HCT116 (cell line): ENCODE results near the gene GPR75. TPM values are rescaled to one million over a fixed set of nuclear protein-coding genes. Genes with fewer than 3 reads are reported as not detected.

ENCODE experiments used
- ATAC-seq: fragments of 200-7000 bp; cut with Tn5 transposase; 2 replicates; pipeline ENCODE4 v1.9.1; 2020; ENCODE audit warnings: mild to moderate bottlenecking, moderate library complexity
- BruUV-seq: library from RNA; stranded (reverse); fragments of 400-500 nt; replicated peaks from 2 replicates; lab custom pipeline; 2021; lab: Mats Ljungman, UMichigan
- CTCF ChIA-PET: fragments of 300-600 bp; sonication (Branson Sonifier 250); formaldehyde crosslinking; loops from one replicate; lab custom pipeline; 2021; ENCODE audit warnings: antibody characterized with exemption; lab: Charles Lee
- POLR2A ChIA-PET: fragments of 300-600, 350-600 bp; sonication (Branson Sonifier 250); formaldehyde crosslinking; loops from one replicate; lab custom pipeline; 2021; ENCODE audit warnings: antibody characterized with exemption; lab: Charles Lee
- RAD21 ChIA-PET, 2 experiments: fragments of 300-600 bp; sonication (Branson Sonifier 250); formaldehyde crosslinking; loops; one replicate each; lab custom pipeline; 2023; ENCODE audit warnings: low total read pairs in 2 of 2; ENCODE audit not compliant: uncharacterized antibody in 2 of 2, unreplicated experiment in 2 of 2, low non-redundant PET in 1 of 2; lab: Charles Lee
- DNase-seq: peaks from one replicate; pipeline ENCODE4 v3.0.0-alpha.2; 2010; ENCODE audit warnings: low read depth, low spot score
- H2AFZ ChIP-seq: fragments of 200-600 bp; shearing (Covaris generic), sonication (generic); 2 replicates; pipeline ENCODE4 v1.6.1; 2017; ENCODE audit warnings: low read depth, mixed run types, mixed read lengths, antibody characterized with exemption, low read length; ENCODE audit not compliant: poor library complexity, severe bottlenecking
- H3K27ac ChIP-seq: 2 replicates; pipeline ENCODE4 v1.5.1; 2012; ENCODE audit warnings: low read depth, low read length
- H3K27me3 ChIP-seq: fragments of 200-600 bp; sonication (generic); 2 replicates; pipeline ENCODE4 v1.6.1; 2016; ENCODE audit warnings: mixed run types, low read length, mixed read lengths; ENCODE audit not compliant: insufficient read depth
- H3K36me3 ChIP-seq, 2 experiments: fragments of 200-500 bp in 1 of 2; fragments of 200-600 bp in 1 of 2; sonication (Bioruptor generic) in 1 of 2; sonication (generic) in 1 of 2; 2 replicates each; pipeline versions ENCODE4 v1.5.1 to v1.6.1; 2014 to 2016; ENCODE audit warnings: low read length in 2 of 2, inconsistent platforms in 1 of 2, mixed read lengths in 1 of 2, mixed run types in 1 of 2; ENCODE audit not compliant: insufficient read depth in 2 of 2, control insufficient read depth in 1 of 2
- H3K4me1 ChIP-seq, 2 experiments: fragments of 200-600 bp in 1 of 2; sonication (generic) in 1 of 2; 2 replicates each; pipeline versions ENCODE4 v1.5.1 to v1.6.1; 2012 to 2017; ENCODE audit warnings: low read length in 2 of 2, inconsistent platforms in 1 of 2, mild to moderate bottlenecking in 1 of 2, mixed read lengths in 1 of 2, mixed run types in 1 of 2, moderate library complexity in 1 of 2; ENCODE audit not compliant: insufficient read depth in 2 of 2, control insufficient read depth in 1 of 2
- H3K4me2 ChIP-seq: fragments of 200-600 bp; sonication (generic); 2 replicates; pipeline ENCODE4 v1.6.1; 2017; ENCODE audit warnings: mixed run types, low read length, mixed read lengths
- H3K4me3 ChIP-seq, 2 experiments: fragments of 200-600 bp in 1 of 2; sonication (generic) in 1 of 2; replicated peaks in 1 of 2; 2 replicates each; pipeline ENCODE4 v1.5.1; 2011 to 2016; ENCODE audit warnings: low read length in 2 of 2, control low read depth in 1 of 2, low read depth in 1 of 2, mild to moderate bottlenecking in 1 of 2, mixed read lengths in 1 of 2, mixed run types in 1 of 2
- H3K79me2 ChIP-seq: fragments of 200-600 bp; sonication (generic); 2 replicates; pipeline ENCODE4 v1.6.1; 2017; ENCODE audit warnings: mild to moderate bottlenecking, mixed run types, low read length, moderate library complexity, mixed read lengths; ENCODE audit not compliant: insufficient read depth
- H3K9ac ChIP-seq: fragments of 200-600 bp; sonication (generic); 2 replicates; pipeline ENCODE4 v1.6.1; 2016; ENCODE audit warnings: low read length, mixed read lengths
- H3K9me2 ChIP-seq: fragments of 200-600 bp; sonication (generic), shearing (Covaris generic); 2 replicates; pipeline ENCODE4 v1.6.1; 2017; ENCODE audit warnings: mixed run types, mild to moderate bottlenecking, moderate library complexity; ENCODE audit not compliant: insufficient read depth
- H3K9me3 ChIP-seq, 2 experiments: fragments of 200-500 bp in 1 of 2; fragments of 200-600 bp in 1 of 2; sonication (Bioruptor generic) in 1 of 2; sonication (generic) in 1 of 2; 2 replicates each; pipeline ENCODE4 v1.6.1; 2014 to 2017; ENCODE audit warnings: low read length in 2 of 2, mixed read lengths in 2 of 2, inconsistent platforms in 1 of 2, low read depth in 1 of 2, mild to moderate bottlenecking in 1 of 2, mixed run types in 1 of 2, moderate library complexity in 1 of 2; ENCODE audit not compliant: control insufficient read depth in 1 of 2, insufficient read depth in 1 of 2
- H4K20me1 ChIP-seq: fragments of 200-600 bp; sonication (generic), shearing (Covaris generic); 2 replicates; pipeline ENCODE4 v1.6.1; 2017; ENCODE audit warnings: mixed run types, mild to moderate bottlenecking, moderate library complexity; ENCODE audit not compliant: insufficient read depth
- ATF3 ChIP-seq: IDR thresholded peaks from 2 replicates; pipeline ENCODE4 v1.6.1; 2012
- CBX3 ChIP-seq: IDR thresholded peaks from 2 replicates; pipeline ENCODE4 v1.6.1; 2012; ENCODE audit warnings: low read depth
- CEBPB ChIP-seq: IDR thresholded peaks from 2 replicates; pipeline ENCODE4 v1.6.1; 2012; ENCODE audit warnings: low read depth
- CTCF ChIP-seq, 3 experiments: fragments of 200-600 bp in 1 of 3; sonication (generic) in 1 of 3; IDR thresholded peaks in 2 of 3; conservative IDR thresholded peaks in 1 of 3; 2 replicates each; pipeline ENCODE4 v1.5.1; 2012 to 2017; ENCODE audit warnings: low read depth in 2 of 3, low read length in 2 of 3, antibody characterized with exemption in 1 of 3, borderline replicate concordance in 1 of 3, control low read depth in 1 of 3, mild to moderate bottlenecking in 1 of 3, mixed read lengths in 1 of 3, mixed run types in 1 of 3, moderate library complexity in 1 of 3; ENCODE audit not compliant: insufficient read depth in 1 of 3
- EGR1 ChIP-seq: IDR thresholded peaks from 2 replicates; pipeline ENCODE4 v1.6.1; 2012; ENCODE audit warnings: low read depth
- ELF1 ChIP-seq: IDR thresholded peaks from 2 replicates; pipeline ENCODE4 v1.6.1; 2012; ENCODE audit warnings: low read depth, borderline replicate concordance
- EZH2 ChIP-seq: fragments of 200-600 bp; sonication (generic); IDR thresholded peaks from 2 replicates; pipeline ENCODE4 v1.6.1; 2017; ENCODE audit warnings: antibody characterized with exemption, mixed run types
- FOSL1 ChIP-seq: IDR thresholded peaks from 2 replicates; pipeline ENCODE4 v1.6.1; 2012; ENCODE audit warnings: low read depth
- JUND ChIP-seq: IDR thresholded peaks from 2 replicates; pipeline ENCODE4 v1.6.1; 2012
- MAX ChIP-seq: IDR thresholded peaks from 2 replicates; pipeline ENCODE4 v1.6.1; 2012
- POLR2AphosphoS5 ChIP-seq: IDR thresholded peaks from 2 replicates; pipeline ENCODE4 v1.6.1; 2011; ENCODE audit warnings: mild to moderate bottlenecking, low read depth, low read length, moderate library complexity
- RAD21 ChIP-seq: IDR thresholded peaks from 2 replicates; pipeline ENCODE4 v1.6.1; 2012; ENCODE audit warnings: low read depth, mild to moderate bottlenecking
- REST ChIP-seq: IDR thresholded peaks from 2 replicates; pipeline ENCODE4 v1.6.1; 2012; ENCODE audit warnings: low read depth
- SIN3A ChIP-seq: IDR thresholded peaks from 2 replicates; pipeline ENCODE4 v1.6.1; 2012; ENCODE audit warnings: low read depth
- SRF ChIP-seq: IDR thresholded peaks from 2 replicates; pipeline ENCODE4 v1.6.1; 2012; ENCODE audit warnings: low read depth
- YY1 ChIP-seq: IDR thresholded peaks from 2 replicates; pipeline ENCODE4 v1.6.1; 2011; ENCODE audit warnings: low read length, low read depth, moderate library complexity, mild to moderate bottlenecking; ENCODE audit not compliant: insufficient replicate concordance; ENCODE audit errors: extremely low read depth
- ZFX ChIP-seq: fragments of 450-650 bp; IDR thresholded peaks from 2 replicates; pipeline ENCODE4 v1.6.1; 2017
- ZNF274 ChIP-seq: fragments of 200-500 bp; sonication (Bioruptor generic); IDR thresholded peaks from 2 replicates; pipeline ENCODE4 v1.6.1; 2014; ENCODE audit warnings: mild to moderate bottlenecking, low read depth, low read length, inconsistent platforms
- intact Hi-C: fragments of 100-400 bp; cut with micrococcal nuclease; formaldehyde crosslinking; loops from 2 replicates; pipeline ENCODE4 v1.10.0; 2022
- total RNA-seq: library from RNA; stranded (reverse); gene quantifications from one replicate; pipeline ENCODE4 v1.2.1, GENCODE V29; 2021; ENCODE audit not compliant: unreplicated experiment

Gene GPR75
- total RNA-seq, 1 experiment from 2014 or later = 1.2 TPM

GRCh38 chr2:53856272-53856671 is 3.5 kb downstream of the GPR75 start:
- ATAC-seq = no peak
- no peak for TF ChIP-seq SIN3A
- Histone ChIP-seq H3K27me3 (no peaks in the 10 kb centered on the region), H3K4me2 (no peak overlapping the region), H3K27ac (no peak overlapping the region), H3K9ac (no peak overlapping the region), H3K36me3 (0 out of 4 replicates have a peak, but pooled peaks cover 0 to 2% of the 10 kb centered on the region in 2 experiments), H3K79me2 (no peaks in the 10 kb centered on the region), H4K20me1 (no peaks in the 10 kb centered on the region), H3K9me3 (no peaks in the 10 kb centered on the region), H2AFZ (no peak overlapping the region), H3K4me3 (no peak overlapping the region), H3K4me1 (no peaks in the 10 kb centered on the region), H3K9me2 (no peaks in the 10 kb centered on the region)
- ChIA-PET RAD21 (no interaction called here), CTCF (no interaction called here), POLR2A (no interaction called here)
- intact Hi-C loops = no loop called here
- no peak for DNase-seq
- no TSS peak for BruUV-seq

- no TSS peak for BruUV-seq
- no peak overlapping the region for H2AFZ ChIP-seq
- H3K27ac ChIP-seq = no peak overlapping the region
- H3K4me2 ChIP-seq = no peak overlapping the region
- no peaks in the 10 kb centered on the region for H3K79me2 ChIP-seq
- no peak overlapping the region for H3K4me3 ChIP-seq
- intact Hi-C loops = no loop called here
- DNase-seq (no peak), ATAC-seq (no peak)
- no peaks in the 10 kb centered on the region for H4K20me1 ChIP-seq
- H3K4me1 ChIP-seq = no peaks in the 10 kb centered on the region
- H3K9me2 ChIP-seq = no peaks in the 10 kb centered on the region
- ChIA-PET CTCF (no interaction called here), RAD21 (no interaction called here), POLR2A (no interaction called here)
- H3K9ac ChIP-seq = no peak overlapping the region
- no peaks in the 10 kb centered on the region for H3K27me3 ChIP-seq
- H3K9me3 ChIP-seq = no peaks in the 10 kb centered on the region
- 0 out of 4 replicates have a peak, but pooled peaks cover 0 to 2% of the 10 kb centered on the region in 2 experiments for H3K36me3 ChIP-seq
- TF ChIP-seq ELF1 (no peak), YY1 (no peak), REST (no peak), ZNF274 (no peak), RAD21 (no peak), SRF (no peak), EGR1 (no peak), SIN3A (no peak), EZH2 (no peak), CEBPB (no peak), JUND (no peak), FOSL1 (no peak), CTCF (IDR thresholded peaks at IDR 0.05 in 2 of 3, conservative IDR thresholded peaks at IDR 0.05 in 1 of 3; ENCODE audit: borderline replicate concordance in 1 of 3, insufficient read depth in 1 of 3, low read depth in 2 of 3, low read length in 2 of 3) (no peak), MAX (no peak), ZFX (no peak), ATF3 (no peak), CBX3 (no peak), POLR2AphosphoS5 (no peak)
Measured at GRCh38 chr2:53854678-53855077, 5.1 kb downstream of the GPR75 start.
